ENCODE results near the gene EMSY.
"Not testable (repeated sequence)": the region's sequence is repeated elsewhere in the genome, so short reads cannot be mapped to it uniquely, and the experiment has no call there.

EMSY gene

GRCh38 chr11:76572181-76572875 is 127.5 kb downstream of the EMSY start:
- DNase-seq, result not testable (repeated sequence)

- no peak for DNase-seq
Measured at GRCh38 chr11:76574406-76574805, 129.6 kb downstream of the EMSY start.

GRCh38 chr11:76574879-76575278 is 130.1 kb downstream of the EMSY start:
- DNase-seq, result no peak

GRCh38 chr11:76577226-76577920 is 132.6 kb downstream of the EMSY start:
- no peak for DNase-seq

GRCh38 chr11:76577921-76578653 is 133.3 kb downstream of the EMSY start:
- DNase-seq, result no peak

- no peak for DNase-seq
Measured at GRCh38 chr11:76578654-76579055, 133.8 kb downstream of the EMSY start.

GRCh38 chr11:76579056-76579751 is 134.4 kb downstream of the EMSY start:
- DNase-seq, result no peak

DNA sequence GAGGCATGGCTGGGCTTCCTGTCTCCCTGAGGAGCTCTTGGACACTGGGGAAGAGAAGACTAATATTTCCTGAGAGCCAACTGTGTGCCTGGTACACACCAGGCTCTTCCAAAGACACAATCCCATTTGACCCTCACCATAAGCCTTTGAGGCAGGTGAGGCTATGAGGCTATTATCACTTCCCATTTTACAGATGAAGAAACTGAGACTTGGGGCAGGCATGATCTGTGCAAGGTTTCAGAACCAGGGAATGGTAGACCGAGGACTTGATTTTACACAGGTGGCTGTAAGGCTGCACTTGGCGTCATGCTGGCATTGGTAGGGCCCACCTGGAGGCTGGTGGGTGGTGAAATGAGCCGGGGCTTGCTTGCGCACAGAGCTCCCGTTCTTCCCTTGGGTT is 134.9 kb downstream of the EMSY start:
- no peak for DNase-seq

- not testable (repeated sequence) for DNase-seq
Measured at GRCh38 chr11:76582471-76582870, 137.7 kb downstream of the EMSY start.

DNA sequence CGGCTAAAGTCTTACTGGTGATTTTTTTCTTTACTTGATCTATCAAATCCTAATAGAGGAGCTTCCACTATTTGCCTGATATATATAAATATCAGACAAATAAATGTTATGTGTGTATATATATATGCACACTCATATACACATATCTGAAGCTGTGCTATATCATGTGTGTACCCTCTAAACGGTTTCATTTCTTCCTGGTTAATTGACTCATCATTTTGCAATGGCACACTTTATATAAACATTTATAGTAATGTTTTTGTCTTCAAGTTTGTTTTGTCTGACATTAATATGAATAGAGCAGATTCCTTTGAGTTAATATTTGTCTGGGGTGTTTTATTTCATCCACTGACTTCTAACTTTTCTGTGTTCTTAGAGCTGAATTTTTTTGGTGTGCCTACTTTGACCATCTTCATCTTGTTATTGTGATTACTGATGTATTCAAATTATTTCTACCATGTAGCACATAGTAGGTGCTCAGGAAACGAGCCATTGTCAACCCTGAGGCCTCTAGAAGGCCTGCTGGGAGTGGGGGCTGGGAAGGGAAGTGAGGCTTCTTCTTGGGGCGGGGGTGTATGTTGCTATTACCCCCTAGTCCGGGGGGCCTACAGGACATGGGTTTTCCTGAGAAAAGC is 143.1 kb downstream of the EMSY start:
- DNase-seq, result no peak

DNA sequence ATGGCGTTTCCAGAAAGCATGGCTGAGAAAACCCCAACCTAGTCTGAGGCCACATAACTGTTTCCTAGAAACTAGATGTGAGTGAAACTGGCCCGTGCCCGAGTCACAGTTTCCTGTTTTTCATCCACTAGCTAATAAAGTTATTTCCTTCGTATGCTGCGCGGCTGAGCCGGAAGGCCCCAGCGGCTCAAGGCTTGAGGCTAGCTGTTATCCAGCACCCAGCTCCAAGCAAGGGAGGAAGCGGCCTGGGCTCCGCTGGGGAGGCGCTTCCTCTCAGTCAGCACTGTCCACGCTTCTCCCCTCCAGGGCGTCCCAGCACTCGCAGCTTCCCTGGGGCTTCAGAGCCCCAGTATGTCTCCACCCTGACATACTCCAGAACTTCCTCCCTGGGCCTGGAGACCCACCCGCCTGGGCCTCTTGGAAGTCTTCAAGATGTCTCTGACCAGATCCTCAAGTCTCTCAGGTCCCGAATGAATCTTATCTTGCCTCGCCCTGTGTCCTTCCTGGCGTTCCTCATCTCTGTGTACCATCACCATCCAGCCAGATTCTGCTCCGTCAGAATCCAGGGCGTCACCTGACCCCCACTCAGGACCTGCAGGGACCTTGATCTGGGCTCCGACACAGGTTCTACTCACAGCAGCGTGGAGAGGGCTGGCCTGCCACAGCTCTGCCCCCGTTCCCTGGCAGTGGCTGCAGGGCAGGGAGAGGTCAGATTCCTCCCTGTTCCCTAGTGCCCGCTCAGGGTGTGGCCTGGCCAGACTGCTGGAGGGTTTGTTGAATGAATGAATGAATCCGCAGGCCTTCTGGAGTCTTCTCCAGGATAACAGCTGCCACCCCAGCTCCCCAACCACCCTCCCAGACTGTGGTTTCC is 143.9 kb downstream of the EMSY start:
- DNase-seq, result no peak

- no peak for DNase-seq
Measured at GRCh38 chr11:76589477-76589876, 144.7 kb downstream of the EMSY start.

GRCh38 chr11:76589964-76590950 is 145.4 kb downstream of the EMSY start:
- no peak for DNase-seq

DNA sequence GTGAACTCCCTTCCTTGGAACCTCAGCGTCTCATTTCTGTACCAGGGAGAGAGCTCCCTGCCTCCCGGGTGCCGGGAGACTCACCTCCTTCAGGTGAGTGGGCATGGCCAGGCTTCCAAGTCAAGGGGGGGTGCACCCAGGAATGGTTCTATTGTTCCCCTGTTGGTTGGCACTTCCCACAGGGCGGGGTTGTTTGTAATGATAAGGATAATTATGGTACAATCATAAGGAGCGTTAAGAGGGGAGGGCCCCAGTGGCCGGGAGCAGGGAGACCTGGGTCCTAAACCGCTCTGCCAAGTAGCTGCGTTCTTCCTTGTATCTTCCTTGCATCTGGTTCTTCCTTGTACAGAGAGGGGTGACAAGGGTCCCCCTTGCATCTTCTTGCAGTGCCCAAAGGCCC is 146.6 kb downstream of the EMSY start:
- no peak for DNase-seq

DNA sequence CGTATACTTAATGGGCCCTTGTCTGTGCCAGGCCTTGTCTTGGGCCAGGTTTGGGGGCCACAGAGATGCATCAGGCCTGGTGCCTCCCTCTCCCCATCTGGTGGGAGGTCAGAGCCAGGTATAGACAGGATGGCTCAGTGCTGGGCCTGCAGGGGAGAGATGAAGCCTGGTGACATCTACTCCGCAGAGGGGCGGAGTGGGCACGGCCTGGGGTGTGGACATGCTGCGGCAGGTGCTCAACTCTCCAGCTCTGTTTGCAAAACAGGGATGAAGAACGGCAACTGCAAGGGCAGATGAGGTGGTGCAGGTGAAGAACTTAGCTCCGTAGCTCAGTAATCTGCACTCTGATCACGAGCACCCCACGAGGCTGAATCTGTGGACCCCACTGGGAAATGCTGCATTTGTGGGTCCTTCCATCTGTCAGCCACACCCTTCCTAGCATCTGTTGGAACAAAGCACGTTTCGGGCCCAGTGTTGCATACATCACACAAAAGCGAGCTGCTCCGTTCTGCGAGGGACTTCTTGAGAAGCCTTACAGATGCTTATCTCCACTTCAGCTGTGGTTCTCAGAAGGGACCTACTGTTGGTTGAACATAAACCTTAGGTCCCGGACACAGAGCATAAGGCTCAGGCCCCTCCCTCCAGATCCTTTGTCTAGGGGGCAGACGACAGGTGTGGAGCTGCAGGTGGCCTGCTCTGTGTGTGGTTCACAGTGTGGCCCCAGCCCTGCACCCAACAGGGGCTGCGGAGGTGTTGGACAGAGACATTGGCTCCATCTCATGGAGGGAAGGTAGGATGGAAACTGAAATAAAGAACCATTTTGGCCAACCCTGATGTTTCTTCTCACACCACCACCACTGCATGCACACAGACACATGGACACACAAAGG is 147.5 kb downstream of the EMSY start:
- DNase-seq, result no peak

DNA sequence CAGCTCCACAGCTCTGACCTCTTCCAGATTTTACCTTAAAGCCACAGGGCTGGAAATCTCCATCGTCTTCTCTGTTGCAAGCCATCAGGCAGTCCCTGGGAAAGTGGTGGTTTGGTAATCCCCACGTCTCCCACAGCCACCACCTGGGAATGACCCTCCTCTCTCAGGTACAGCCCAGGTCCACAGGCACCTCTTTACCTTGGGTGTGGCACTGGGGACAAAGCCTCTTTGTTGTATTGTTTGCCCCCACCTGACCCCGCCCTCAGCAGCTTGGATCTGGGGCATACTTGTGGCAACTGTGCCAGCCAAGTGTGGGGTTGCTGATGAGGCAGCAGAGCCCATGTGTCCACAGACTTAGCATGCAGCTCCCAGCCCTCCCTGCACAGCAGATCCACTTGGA is 148.1 kb downstream of the EMSY start:
- no peak for DNase-seq

GRCh38 chr11:76595091-76595490 is 150.3 kb downstream of the EMSY start:
- not testable (repeated sequence) for DNase-seq

DNA sequence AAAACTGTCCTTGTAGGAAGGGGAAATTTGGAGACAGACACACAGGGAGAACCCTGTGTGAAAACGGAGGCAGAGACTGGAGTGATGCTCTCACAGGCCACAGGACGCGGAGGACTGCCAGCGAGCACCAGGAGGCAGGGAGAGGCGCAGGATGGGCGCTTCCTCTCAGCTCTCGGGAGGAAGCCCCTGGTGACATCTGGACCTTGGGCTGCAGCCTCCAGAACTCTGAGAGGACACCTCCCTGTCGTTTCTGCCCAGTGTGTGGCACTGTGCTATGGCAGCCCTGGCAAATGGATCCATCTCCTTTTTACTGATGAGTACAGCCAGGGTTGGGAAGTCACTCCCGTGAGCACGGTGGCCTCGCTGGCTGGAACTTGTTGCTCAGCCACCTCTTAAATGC is 151.8 kb downstream of the EMSY start:
- DNase-seq, result no peak

All from NCI-H2107 (cell line).